GM23338 (cell line): ENCODE data around the gene PCBP3.
A peak's percentile ranks its signal among the peaks of the same experiment; 100 is the strongest.

Experiments used
- EZH2 ChIP-seq: fragments of 200-600 bp; sonication (generic); IDR thresholded peaks from one replicate; pipeline ENCODE4 v1.8.0; 2017; ENCODE audit warnings: antibody characterized with exemption, mild to moderate bottlenecking, low read depth; ENCODE audit not compliant: unreplicated experiment
- NANOG ChIP-seq: IDR thresholded peaks from 2 replicates; pipeline ENCODE4 v1.6.1; 2016; ENCODE audit warnings: antibody characterized with exemption, borderline replicate concordance
- POLR2AphosphoS5 ChIP-seq: IDR thresholded peaks from 2 replicates; pipeline ENCODE4 v1.6.1; 2016; ENCODE audit warnings: antibody characterized with exemption, low read depth
- STAT1 ChIP-seq: IDR thresholded peaks from one replicate; pipeline ENCODE4 v1.6.1; 2016; ENCODE audit warnings: antibody characterized with exemption; ENCODE audit not compliant: unreplicated experiment
- ZNF114 ChIP-seq: fragments of 250-450 bp; sonication (Bioruptor Pico); IDR thresholded peaks from 2 replicates; pipeline ENCODE4 v1.5.0; 2020; ENCODE audit warnings: mild to moderate bottlenecking, moderate library complexity
- TF ChIP-seq, protein P1 (sequence below), 2 experiments: fragments of 200-600 bp in 1 of 2; sonication (generic) in 1 of 2; conservative IDR thresholded peaks; 2 replicates each; pipeline versions ENCODE4 v1.5.1 to v1.6.1; 2016 to 2017; ENCODE audit warnings: antibody characterized with exemption in 2 of 2, low read depth in 2 of 2, mild to moderate bottlenecking in 2 of 2, moderate library complexity in 1 of 2

DNA sequence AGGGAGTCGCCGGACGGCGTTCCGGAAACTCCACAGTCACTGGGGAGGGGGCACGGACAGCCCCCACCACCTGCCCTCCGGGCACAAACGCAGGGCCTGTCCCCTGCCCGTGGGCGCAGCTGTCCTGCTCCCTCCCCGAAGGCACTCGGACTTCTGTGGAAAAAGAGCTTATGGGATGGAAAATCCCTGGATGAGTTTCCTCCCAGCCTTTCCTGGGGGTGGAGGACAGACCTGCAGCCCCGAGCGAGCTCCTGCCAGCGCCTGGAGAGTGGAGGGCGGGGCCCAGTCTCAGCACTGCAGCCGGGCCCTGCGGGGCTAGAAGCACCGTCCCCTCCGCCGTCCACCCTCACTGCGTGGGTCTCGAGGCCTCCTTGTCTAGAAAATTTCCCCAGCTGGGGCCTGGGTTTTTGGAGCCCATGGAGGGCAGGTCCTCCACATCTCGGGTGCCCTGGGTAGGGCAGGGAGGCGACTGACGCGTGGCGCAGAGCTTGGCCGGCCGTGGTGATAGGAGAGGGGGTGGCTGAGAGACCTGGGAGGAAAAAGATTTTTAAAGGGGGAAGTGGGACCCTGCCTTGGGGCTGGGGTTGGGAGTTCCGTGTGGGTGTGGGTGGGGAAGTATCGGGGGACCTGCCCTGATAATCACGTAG, 331.6 kb downstream of the PCBP3 start:
- TF ChIP-seq STAT1 (no peak), NANOG (no peak), POLR2AphosphoS5 (0 out of 2 replicates have a peak, but pooled peaks have one; percentile 34), ZNF114 (no peak), EZH2 (no peak)
- TF ChIP-seq, protein P1, sequence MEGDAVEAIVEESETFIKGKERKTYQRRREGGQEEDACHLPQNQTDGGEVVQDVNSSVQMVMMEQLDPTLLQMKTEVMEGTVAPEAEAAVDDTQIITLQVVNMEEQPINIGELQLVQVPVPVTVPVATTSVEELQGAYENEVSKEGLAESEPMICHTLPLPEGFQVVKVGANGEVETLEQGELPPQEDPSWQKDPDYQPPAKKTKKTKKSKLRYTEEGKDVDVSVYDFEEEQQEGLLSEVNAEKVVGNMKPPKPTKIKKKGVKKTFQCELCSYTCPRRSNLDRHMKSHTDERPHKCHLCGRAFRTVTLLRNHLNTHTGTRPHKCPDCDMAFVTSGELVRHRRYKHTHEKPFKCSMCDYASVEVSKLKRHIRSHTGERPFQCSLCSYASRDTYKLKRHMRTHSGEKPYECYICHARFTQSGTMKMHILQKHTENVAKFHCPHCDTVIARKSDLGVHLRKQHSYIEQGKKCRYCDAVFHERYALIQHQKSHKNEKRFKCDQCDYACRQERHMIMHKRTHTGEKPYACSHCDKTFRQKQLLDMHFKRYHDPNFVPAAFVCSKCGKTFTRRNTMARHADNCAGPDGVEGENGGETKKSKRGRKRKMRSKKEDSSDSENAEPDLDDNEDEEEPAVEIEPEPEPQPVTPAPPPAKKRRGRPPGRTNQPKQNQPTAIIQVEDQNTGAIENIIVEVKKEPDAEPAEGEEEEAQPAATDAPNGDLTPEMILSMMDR (conservative IDR thresholded peaks at IDR 0.05; ENCODE audit: low read depth in 2 of 2), result no peak
